Endodermal cell (in vitro differentiated cells): Measurements from ENCODE around the gene GPC2. TPM values are rescaled to one million over a fixed set of nuclear protein-coding genes. Genes with fewer than 3 reads are reported as not detected.

Experiments used
- DNase-seq: peaks from one replicate; pipeline ENCODE4 v3.0.0-alpha.2; 2017
- H3K27ac ChIP-seq: 2 replicates; pipeline ENCODE4 v1.5.1; 2013; ENCODE audit warnings: mild to moderate bottlenecking, low read depth, low read length, moderate library complexity
- H3K27me3 ChIP-seq: 2 replicates; pipeline ENCODE4 v1.6.1; 2013; ENCODE audit warnings: mild to moderate bottlenecking, low read length, moderate library complexity; ENCODE audit not compliant: insufficient read depth, control insufficient read depth, poor library complexity, severe bottlenecking
- H3K36me3 ChIP-seq: 2 replicates; pipeline ENCODE4 v1.7.0; 2013; ENCODE audit warnings: mild to moderate bottlenecking, low read length, moderate library complexity; ENCODE audit not compliant: control insufficient read depth, insufficient read depth
- H3K4me1 ChIP-seq: one replicate; pipeline ENCODE4 v1.7.0; 2013; ENCODE audit warnings: low read length; ENCODE audit not compliant: control insufficient read depth, insufficient read depth
- H3K4me3 ChIP-seq: 2 replicates; pipeline ENCODE4 v1.5.1; 2013; ENCODE audit warnings: mild to moderate bottlenecking, low read length, moderate library complexity
- H3K9ac ChIP-seq: 2 replicates; pipeline ENCODE4 v1.6.1; 2013; ENCODE audit warnings: mild to moderate bottlenecking, low read length, moderate library complexity; ENCODE audit not compliant: poor library complexity, severe bottlenecking; ENCODE audit errors: extremely low read depth
- H3K9me3 ChIP-seq: 2 replicates; pipeline ENCODE4 v1.6.1; 2013; ENCODE audit warnings: mild to moderate bottlenecking, low read length, moderate library complexity; ENCODE audit not compliant: control insufficient read depth
- H3K27ac Mint-ChIP-seq: 2 replicates; pipeline ENCODE4 v1.8.0; 2020; ENCODE audit warnings: mixed read lengths
- H3K27me3 Mint-ChIP-seq: 2 replicates; pipeline ENCODE4 v1.8.0; 2021; ENCODE audit warnings: mild to moderate bottlenecking, mixed read lengths; ENCODE audit not compliant: insufficient read depth
- H3K36me3 Mint-ChIP-seq: 2 replicates; pipeline ENCODE4 v1.8.0; 2020; ENCODE audit warnings: low read depth, mixed read lengths
- H3K4me1 Mint-ChIP-seq: 2 replicates; pipeline ENCODE4 v1.8.0; 2020; ENCODE audit warnings: mixed read lengths
- H3K4me3 Mint-ChIP-seq: 2 replicates; pipeline ENCODE4 v1.8.0; 2020; ENCODE audit warnings: mild to moderate bottlenecking, moderate library complexity, mixed read lengths
- H3K9me3 Mint-ChIP-seq: 2 replicates; pipeline ENCODE4 v1.8.0; 2020; ENCODE audit warnings: mild to moderate bottlenecking, mixed read lengths
- CTCF ChIP-seq: fragments of 200-600 bp; sonication (generic); conservative IDR thresholded peaks from 2 replicates; pipeline ENCODE4 v1.5.0; 2021; ENCODE audit warnings: antibody characterized with exemption, mild to moderate bottlenecking
- WGBS, 2 experiments: methylation state at CpG; one replicate each; pipeline versions ENCODE4 v1.1.5 to v1.1.7; 2013; ENCODE audit warnings: missing lambda C conversion rate in 2 of 2, mixed read lengths in 1 of 2; ENCODE audit not compliant: insufficient coverage in 1 of 2, insufficient read length in 1 of 2; 5-methylcytosine and 5-hydroxymethylcytosine counted together
- total RNA-seq, 2 donors: library from RNA; stranded (reverse); fragmentation: NEBNext Ultra II Directional in 1 of 2; extraction: Animal tissue kit (Norgen Biotek cat#: 25700) in 1 of 2; gene quantifications; 2 replicates in 1 of 2; 3 replicates in 1 of 2; pipeline ENCODE4 v1.2.1, GENCODE V29; 2021

The GPC2 gene
- total RNA-seq, 2 donors from 2014 or later = 39.3 to 56.1 TPM

DNA sequence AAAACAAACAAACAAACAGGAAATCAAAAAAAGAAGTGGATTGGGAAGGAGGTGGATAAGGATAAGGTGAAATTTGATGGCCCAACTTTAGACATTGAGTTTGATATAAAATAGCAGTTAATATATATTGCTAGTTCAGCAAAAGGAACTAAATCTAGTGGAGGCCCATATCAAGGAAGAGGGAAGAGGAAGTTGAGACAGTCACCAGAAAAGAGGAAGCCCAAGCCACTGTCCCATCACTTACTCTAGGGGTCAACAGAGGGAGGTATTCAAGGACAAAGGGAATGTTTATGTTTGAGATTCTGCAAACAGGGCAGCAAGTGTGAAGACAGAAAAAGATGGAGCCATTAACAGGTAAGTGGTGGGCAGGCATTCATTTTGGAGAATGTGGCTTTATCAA, 24.8 kb downstream of the GPC2 start:
- Mint-ChIP-seq H3K27ac (no peak overlapping the region), H3K9me3 (no peaks in the 10 kb centered on the region), H3K4me1 (peaks cover 43% of the 10 kb centered on the region), H3K4me3 (no peak overlapping the region), H3K36me3 (peaks cover 39% of the 10 kb centered on the region), H3K27me3 (no peaks in the 10 kb centered on the region)
- no peaks in the 10 kb centered on the region for H3K27me3 ChIP-seq
- peaks cover 47% of the 10 kb centered on the region for H3K36me3 ChIP-seq
- H3K4me1 ChIP-seq = peaks cover 23% of the 10 kb centered on the region
- no peak for DNase-seq
- TF ChIP-seq CTCF = no peak
- H3K9me3 ChIP-seq = no peaks in the 10 kb centered on the region
- no peak overlapping the region for H3K9ac ChIP-seq
- H3K4me3 ChIP-seq = no peak overlapping the region
- no peak overlapping the region for H3K27ac ChIP-seq

DNA sequence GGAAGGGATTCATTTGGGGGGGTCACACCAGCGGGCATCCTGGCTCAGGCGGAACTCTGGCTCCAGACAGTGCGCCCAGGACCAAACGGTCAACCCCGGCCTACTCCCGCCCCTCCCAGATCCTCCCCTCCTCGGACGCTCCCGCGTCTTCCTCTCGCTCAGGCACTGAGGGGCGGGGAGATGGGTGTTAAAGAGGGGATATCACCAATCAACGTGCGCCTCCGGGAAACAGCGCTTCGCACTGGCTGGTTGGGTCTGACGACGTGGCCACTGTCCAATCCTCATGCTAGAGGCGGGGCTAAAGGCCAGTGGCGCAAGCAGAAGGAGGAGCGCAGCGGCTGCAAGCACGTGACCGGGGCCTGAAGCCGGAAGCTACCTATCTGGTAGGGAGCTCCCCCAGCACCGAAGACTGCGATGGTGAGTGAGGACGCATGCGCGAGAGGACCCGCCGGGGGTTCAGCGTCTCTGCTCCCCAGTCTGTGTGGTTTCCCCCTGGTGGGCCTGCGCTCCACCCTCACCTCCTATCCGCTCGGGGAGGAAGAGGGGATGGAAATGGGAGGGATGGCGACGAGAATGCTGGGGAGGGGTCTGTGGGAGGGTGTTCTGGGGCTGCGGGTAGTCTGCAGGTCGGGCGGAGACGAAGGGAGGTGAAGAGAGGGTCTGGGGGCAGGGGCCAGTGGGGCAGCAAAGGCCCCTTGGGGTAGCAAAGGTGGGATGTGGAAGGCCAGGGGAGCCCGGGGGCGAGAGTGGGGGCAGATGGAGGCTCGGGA, 28.4 kb downstream of the GPC2 start, which contains the start of gene LAMTOR4:
Gene LAMTOR4 (plus strand): TSS at position 360 of the 770 bp plus-strand sequence. CDS start 55 bp downstream, at position 415.
- peaks cover 16% of the 10 kb centered on the region for H3K9me3 Mint-ChIP-seq
- Histone ChIP-seq H3K9me3 (no peaks in the 10 kb centered on the region), H3K4me3 (peak within 1 kb of the TSS; percentile 97), H3K9ac (peak within 1 kb of the TSS; percentile 56), H3K36me3 (peaks cover 18% of the 10 kb centered on the region), H3K4me1 (peaks cover 8% of the 10 kb centered on the region), H3K27me3 (no peaks in the 10 kb centered on the region), H3K27ac (peak within 1 kb of the TSS; percentile 16)
- H3K4me1 Mint-ChIP-seq = peaks cover 19% of the 10 kb centered on the region
- DNase-seq = peak; percentile 99
- peaks cover 28% of the 10 kb centered on the region for H3K36me3 Mint-ChIP-seq
- peak within 1 kb of the TSS; percentile 99 for H3K4me3 Mint-ChIP-seq
- H3K27ac Mint-ChIP-seq = peak within 1 kb of the TSS; percentile 97
- TF ChIP-seq CTCF = peak; percentile 21
- no peaks in the 10 kb centered on the region for H3K27me3 Mint-ChIP-seq
- WGBS, 2 experiments = 0 to 1% methylated on average over 17 to 44 of the region's 46 CpGs

DNA sequence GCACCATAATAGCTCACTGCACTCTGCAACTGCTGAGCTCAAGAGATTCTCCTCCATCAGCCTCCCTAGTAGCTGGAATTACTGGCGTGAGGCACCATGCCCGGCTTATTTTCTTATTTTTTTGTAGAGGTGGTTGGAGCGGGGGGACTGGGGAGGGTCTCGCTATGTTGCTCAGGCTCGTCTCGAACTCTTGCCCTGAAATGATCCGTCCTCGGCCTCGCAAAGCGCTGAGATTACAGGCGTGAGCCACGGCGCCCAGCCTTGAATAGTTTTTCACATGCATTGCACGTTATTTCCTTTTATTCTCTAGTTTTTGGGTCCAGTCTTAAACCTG, 29.0 kb downstream of the GPC2 start:
- TF ChIP-seq CTCF = no peak
- Histone ChIP-seq H3K9ac (no peak overlapping the region), H3K27me3 (no peaks in the 10 kb centered on the region), H3K36me3 (peaks cover 13% of the 10 kb centered on the region), H3K9me3 (no peaks in the 10 kb centered on the region), H3K4me1 (peaks cover 3% of the 10 kb centered on the region), H3K27ac (peak overlapping the region; percentile 16), H3K4me3 (peak overlapping the region; percentile 97)
- no peak for DNase-seq
- peak overlapping the region; percentile 99 for H3K4me3 Mint-ChIP-seq
- peak overlapping the region; percentile 97 for H3K27ac Mint-ChIP-seq
- peaks cover 16% of the 10 kb centered on the region for H3K4me1 Mint-ChIP-seq
- no peaks in the 10 kb centered on the region for H3K27me3 Mint-ChIP-seq
- peaks cover 24% of the 10 kb centered on the region for H3K36me3 Mint-ChIP-seq
- 75 to 93% methylated on average over 9 to 14 of the region's 14 CpGs for WGBS, 2 experiments
- peaks cover 16% of the 10 kb centered on the region for H3K9me3 Mint-ChIP-seq
